HG02884 (cell line): ENCODE results near the gene SCAP.

Experiments used
- ATAC-seq: cut with Tn5 transposase; IDR thresholded peaks from one replicate; pipeline ENCODE4 v1.9.1; 2021; ENCODE audit warnings: mild to moderate bottlenecking, moderate library complexity; ENCODE audit not compliant: unreplicated experiment

SCAP gene

GRCh38 chr3:47414666-47415587, 60.8 kb downstream of the SCAP start:
- no peak for ATAC-seq

- ATAC-seq, result no peak
Observed at GRCh38 chr3:47414161-47414564, 61.6 kb downstream of the SCAP start.

GRCh38 chr3:47413751-47414150, 62.0 kb downstream of the SCAP start:
- no peak for ATAC-seq

- no peak for ATAC-seq
Observed at GRCh38 chr3:47412842-47413520, 62.8 kb downstream of the SCAP start.

DNA sequence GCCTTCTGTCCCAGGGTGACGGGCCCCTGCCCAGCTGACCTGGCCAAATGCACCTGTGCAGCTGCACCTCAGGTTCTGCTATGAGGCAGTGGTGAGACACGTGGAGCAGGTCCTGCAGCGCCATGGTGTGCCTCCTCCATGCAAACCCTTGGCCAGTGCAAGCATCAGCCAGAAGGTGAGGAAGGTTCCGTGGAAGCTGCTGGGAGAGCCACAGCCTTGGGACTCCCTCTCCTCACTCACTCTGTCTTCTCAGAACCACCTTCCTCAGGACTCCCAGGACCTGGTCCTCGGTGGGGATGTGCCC, 63.3 kb downstream of the SCAP start:
- no peak for ATAC-seq

DNA sequence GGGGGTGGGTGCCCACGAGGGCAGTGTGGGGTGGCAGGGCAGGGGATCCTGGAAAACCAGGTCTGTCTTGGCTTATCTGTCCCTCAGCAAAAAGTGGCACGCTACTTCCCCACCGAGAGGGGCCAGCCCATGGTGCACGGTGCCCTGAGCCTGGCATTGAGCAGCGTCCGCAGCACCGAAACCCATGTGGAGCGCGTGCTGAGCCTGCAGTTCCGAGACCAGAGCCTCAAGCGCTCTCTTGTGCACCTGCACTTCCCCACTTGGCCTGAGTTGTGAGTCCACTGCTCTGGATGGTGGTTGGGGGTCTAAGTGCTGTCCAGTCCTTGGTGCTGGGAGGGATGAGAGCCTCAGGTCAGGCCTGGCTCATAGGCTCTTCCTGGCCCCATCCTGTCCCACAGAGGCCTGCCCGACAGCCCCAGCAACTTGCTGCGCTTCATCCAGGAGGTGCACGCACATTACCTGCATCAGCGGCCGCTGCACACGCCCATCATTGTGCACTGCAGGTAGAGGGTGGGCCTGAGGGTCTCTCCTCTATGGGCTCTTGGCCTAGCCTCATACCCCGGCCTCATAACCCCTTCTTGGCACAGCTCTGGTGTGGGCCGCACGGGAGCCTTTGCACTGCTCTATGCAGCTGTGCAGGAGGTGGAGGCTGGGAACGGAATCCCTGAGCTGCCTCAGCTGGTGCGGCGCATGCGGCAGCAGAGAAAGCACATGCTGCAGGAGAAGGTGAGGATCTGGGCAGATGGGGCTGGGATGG, 63.9 kb downstream of the SCAP start:
- no peak for ATAC-seq

- ATAC-seq, result no peak
Observed at GRCh38 chr3:47410801-47411646, 64.7 kb downstream of the SCAP start.

DNA sequence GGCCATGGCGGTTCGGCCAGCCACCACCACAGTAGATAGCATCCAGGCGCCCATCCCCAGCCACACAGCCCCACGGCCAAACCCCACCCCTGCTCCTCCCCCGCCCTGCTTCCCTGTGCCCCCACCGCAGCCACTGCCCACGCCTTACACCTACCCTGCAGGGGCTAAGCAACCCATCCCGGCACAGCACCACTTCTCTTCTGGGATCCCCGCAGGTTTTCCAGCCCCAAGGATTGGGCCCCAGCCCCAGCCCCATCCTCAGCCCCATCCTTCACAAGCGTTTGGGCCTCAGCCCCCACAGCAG, 65.4 kb downstream of the SCAP start:
- ATAC-seq, result no peak

- ATAC-seq, result no peak
Observed at GRCh38 chr3:47409688-47410416, 65.9 kb downstream of the SCAP start.

DNA sequence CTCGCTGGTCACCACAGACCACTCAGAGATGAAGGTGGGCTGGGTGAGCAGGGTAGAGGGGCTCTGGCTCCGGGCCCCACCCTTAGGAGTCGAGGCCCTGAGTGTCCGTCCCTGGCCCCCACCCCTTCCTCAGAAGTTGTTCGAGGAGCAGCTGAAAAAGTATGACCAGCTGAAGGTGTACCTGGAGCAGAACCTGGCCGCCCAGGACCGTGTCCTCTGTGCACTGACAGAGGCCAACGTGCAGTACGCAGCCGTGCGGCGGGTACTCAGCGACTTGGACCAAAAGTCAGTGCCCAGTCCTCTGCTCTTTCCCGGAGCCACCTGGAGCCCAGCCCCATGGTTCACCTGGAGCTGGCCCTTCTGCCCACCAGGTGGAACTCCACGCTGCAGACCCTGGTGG, 66.5 kb downstream of the SCAP start:
- ATAC-seq, result no peak

- no peak for ATAC-seq
Observed at GRCh38 chr3:47408839-47409229, 66.9 kb downstream of the SCAP start.

DNA sequence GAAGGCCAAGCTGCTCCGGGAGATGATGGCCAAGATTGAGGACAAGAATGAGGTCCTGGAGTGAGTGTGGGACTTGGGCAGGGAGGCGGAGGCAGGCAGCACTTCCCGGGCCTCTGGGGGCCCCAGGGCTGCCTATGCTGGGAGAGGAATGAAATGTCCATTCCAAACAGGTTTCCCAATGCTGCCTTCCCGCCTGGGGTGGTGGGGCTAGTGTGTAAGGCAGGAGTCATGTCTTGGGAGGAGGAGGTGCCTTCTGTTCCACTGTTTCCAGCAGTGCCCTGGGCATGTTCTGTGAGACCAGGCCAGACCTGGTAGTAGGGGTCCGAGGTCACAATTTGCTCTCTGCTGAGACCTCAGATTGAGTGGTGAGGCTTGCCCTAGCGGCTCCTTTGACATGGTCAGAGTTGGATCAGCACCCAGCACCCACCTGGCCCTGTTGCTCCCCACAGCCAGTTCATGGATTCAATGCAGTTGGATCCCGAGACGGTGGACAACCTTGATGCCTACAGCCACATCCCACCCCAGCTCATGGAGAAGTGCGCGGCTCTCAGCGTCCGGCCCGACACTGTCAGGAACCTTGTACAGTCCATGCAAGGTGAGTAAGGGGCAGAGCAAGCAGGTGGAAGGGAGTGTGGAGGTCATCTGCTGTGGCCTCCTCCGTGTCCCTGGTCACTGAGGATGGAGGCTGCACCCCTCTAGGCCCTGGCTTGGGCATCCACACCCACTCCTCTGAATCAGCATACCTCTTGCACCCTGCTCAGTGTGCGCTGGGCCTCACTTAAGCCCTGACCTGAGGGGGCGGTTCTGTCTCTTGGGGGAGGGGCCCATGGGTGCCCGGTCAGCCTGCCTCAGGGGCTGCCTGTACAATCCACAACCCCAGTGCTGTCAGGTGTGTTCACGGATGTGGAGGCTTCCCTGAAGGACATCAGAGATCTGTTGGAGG, 67.6 kb downstream of the SCAP start:
- ATAC-seq, result no peak

DNA sequence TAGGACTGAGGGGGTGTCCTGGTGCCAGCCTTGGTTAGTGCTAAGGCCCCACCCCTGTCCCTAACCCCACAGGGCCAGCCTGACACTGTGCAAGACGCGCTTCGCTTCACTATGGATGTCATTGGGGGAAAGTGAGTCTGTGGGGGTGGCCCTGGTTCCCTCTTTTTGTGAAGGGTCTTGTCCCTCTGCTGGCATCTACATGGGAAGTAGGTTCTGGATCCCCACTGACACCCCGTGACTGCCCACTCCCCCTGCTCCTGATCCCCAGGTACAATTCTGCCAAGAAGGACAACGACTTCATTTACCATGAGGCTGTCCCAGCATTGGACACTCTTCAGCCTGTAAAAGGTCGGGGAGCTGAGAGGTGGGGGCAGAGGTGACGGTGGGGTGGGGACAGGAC, 68.5 kb downstream of the SCAP start:
- ATAC-seq, result no peak

GRCh38 chr3:47406762-47407149, 69.0 kb downstream of the SCAP start:
- ATAC-seq, result no peak

DNA sequence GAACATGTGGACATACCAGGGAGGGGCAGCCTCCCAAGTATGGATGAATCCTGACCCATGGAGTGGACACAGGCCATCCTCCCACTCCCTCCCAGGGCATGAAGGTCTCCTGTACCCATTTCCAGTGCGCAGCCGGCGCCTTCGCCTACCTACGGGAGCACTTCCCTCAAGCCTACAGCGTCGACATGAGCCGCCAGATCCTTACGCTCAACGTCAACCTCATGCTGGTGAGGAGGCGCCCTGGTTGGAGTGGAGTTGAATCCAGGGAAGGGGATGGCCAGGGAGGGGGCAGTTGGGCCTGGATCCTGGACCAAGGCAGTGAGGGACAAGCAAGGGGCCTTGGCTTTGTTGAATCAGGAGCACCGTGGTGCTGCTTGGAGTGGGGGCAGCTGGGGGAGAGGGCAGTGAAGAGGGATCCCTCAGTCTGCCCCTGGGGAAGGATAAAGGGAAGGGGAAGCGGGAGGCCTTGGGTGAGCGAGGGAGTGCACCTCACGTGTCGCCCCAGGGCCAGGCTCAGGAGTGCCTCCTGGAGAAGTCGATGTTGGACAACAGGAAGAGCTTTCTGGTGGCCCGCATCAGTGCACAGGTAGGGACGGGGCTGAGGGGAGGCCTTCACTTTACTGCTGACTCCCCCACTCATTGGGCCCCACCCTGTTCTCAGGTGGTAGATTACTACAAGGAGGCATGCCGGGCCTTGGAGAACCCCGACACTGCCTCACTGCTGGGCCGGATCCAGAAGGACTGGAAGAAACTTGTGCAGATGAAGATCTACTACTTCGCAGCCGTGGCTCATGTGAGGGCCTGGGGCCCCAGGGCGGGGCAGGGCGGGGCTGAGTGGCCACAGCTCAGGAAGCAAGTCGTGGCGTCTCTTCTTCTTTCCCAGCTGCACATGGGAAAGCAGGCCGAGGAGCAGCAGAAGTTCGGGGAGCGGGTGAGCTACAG, 69.7 kb downstream of the SCAP start:
- no peak for ATAC-seq

- ATAC-seq, result no peak
Observed at GRCh38 chr3:47404955-47405790, 70.6 kb downstream of the SCAP start.

GRCh38 chr3:47404431-47404876, 71.3 kb downstream of the SCAP start:
- ATAC-seq, result no peak
